Activated naive CD4-positive, alpha-beta T cell treated with anti-CD3 and anti-CD28 coated beads for 36 hours (primary cell): ENCODE measurements around the gene MYBPC2. TPM values are rescaled to one million over a fixed set of nuclear protein-coding genes. Genes with fewer than 3 reads are reported as not detected.

Experiments
- CTCF ChIA-PET: fragments of 350-600 bp; sonication (Branson Sonifier 250); formaldehyde crosslinking; loops from one replicate; lab custom pipeline; 2021; ENCODE audit warnings: antibody characterized with exemption; lab: Charles Lee
- DNase-seq: peaks from one replicate; pipeline ENCODE4 v3.0.0-alpha.2; 2020
- H3K27ac Mint-ChIP-seq: one replicate; pipeline ENCODE4 v1.8.0; 2021; ENCODE audit warnings: mild to moderate bottlenecking, mixed read lengths
- H3K27me3 Mint-ChIP-seq: one replicate; pipeline ENCODE4 v1.8.0; 2021; ENCODE audit warnings: low read depth, mixed read lengths
- H3K36me3 Mint-ChIP-seq: one replicate; pipeline ENCODE4 v1.8.0; 2021; ENCODE audit warnings: low read depth, mixed read lengths
- H3K4me1 Mint-ChIP-seq: one replicate; pipeline ENCODE4 v1.8.0; 2021; ENCODE audit warnings: low read depth, mixed read lengths
- H3K4me3 Mint-ChIP-seq: one replicate; pipeline ENCODE4 v1.8.0; 2021; ENCODE audit warnings: mild to moderate bottlenecking, moderate library complexity, mixed read lengths
- H3K9me3 Mint-ChIP-seq: one replicate; pipeline ENCODE4 v1.8.0; 2021; ENCODE audit warnings: mixed read lengths
- intact Hi-C: fragments of 100-400 bp; cut with micrococcal nuclease; formaldehyde crosslinking; loops from one replicate; pipeline ENCODE4 v1.15.1; 2023
- total RNA-seq, 2 experiments: library from RNA; stranded (reverse); gene quantifications; one replicate each; pipeline ENCODE4 v1.2.3, GENCODE V29; 2021

The MYBPC2 gene
- total RNA-seq, 2 experiments from 2014 or later, result 0.64 to 1.6 TPM

GRCh38 chr19:50423279-50424113 is 9.2 kb upstream of the MYBPC2 start:
- peaks cover 13% of the 10 kb centered on the region for H3K4me1 Mint-ChIP-seq
- CTCF ChIA-PET, result interaction anchor here (0.6 kb wide), 1 partner anchor 66 kb away, joined by 3 read pairs; no protein-coding TSS in a partner anchor
- no peaks in the 10 kb centered on the region for H3K9me3 Mint-ChIP-seq
- H3K27ac Mint-ChIP-seq, result no peak overlapping the region
- H3K36me3 Mint-ChIP-seq, result peaks cover 12% of the 10 kb centered on the region
- H3K4me3 Mint-ChIP-seq, result no peak overlapping the region
- DNase-seq, result no peak
- H3K27me3 Mint-ChIP-seq, result peaks cover 26% of the 10 kb centered on the region
- intact Hi-C loops, result no loop called here

GRCh38 chr19:50425581-50425980 is 7.1 kb upstream of the MYBPC2 start:
- DNase-seq, result no peak
- Mint-ChIP-seq H3K4me1 (peaks cover 4% of the 10 kb centered on the region), H3K27ac (no peak overlapping the region), H3K36me3 (peaks cover 3% of the 10 kb centered on the region), H3K27me3 (peaks cover 10% of the 10 kb centered on the region), H3K4me3 (no peak overlapping the region), H3K9me3 (no peaks in the 10 kb centered on the region)
- CTCF ChIA-PET, result no interaction called here
- intact Hi-C loops, result no loop called here

- no peak for DNase-seq
- Mint-ChIP-seq H3K36me3 (no peaks in the 10 kb centered on the region), H3K4me3 (no peak overlapping the region), H3K9me3 (no peaks in the 10 kb centered on the region), H3K27me3 (peaks cover 4% of the 10 kb centered on the region), H3K4me1 (peaks cover 14% of the 10 kb centered on the region), H3K27ac (no peak overlapping the region)
- intact Hi-C loops, result no loop called here
- CTCF ChIA-PET, result no interaction called here
Observed at GRCh38 chr19:50427318-50427925, 5.3 kb upstream of the MYBPC2 start.

GRCh38 chr19:50427997-50428425 is 4.7 kb upstream of the MYBPC2 start:
- CTCF ChIA-PET, result interaction anchor here (0.7 kb wide), 1 partner anchor 71 kb away, joined by 3 read pairs; no protein-coding TSS in a partner anchor
- peak; percentile 59 for DNase-seq
- H3K9me3 Mint-ChIP-seq, result no peaks in the 10 kb centered on the region
- intact Hi-C loops, result no loop called here
- H3K27ac Mint-ChIP-seq, result no peak overlapping the region
- no peaks in the 10 kb centered on the region for H3K36me3 Mint-ChIP-seq
- peaks cover 8% of the 10 kb centered on the region for H3K27me3 Mint-ChIP-seq
- H3K4me3 Mint-ChIP-seq, result peak overlapping the region; percentile 53
- peaks cover 17% of the 10 kb centered on the region for H3K4me1 Mint-ChIP-seq

- CTCF ChIA-PET, result no interaction called here
- no peak for DNase-seq
- Mint-ChIP-seq H3K27me3 (peaks cover 11% of the 10 kb centered on the region), H3K27ac (no peak overlapping the region), H3K4me3 (peak overlapping the region; percentile 49), H3K36me3 (no peaks in the 10 kb centered on the region), H3K9me3 (no peaks in the 10 kb centered on the region), H3K4me1 (peaks cover 17% of the 10 kb centered on the region)
- intact Hi-C loops, result no loop called here
Observed at GRCh38 chr19:50428772-50429463, 3.8 kb upstream of the MYBPC2 start.

GRCh38 chr19:50430888-50431342 is 1.8 kb upstream of the MYBPC2 start:
- intact Hi-C loops, result loop anchor here (1.0 to 2.0 kb wide), 2 partner anchors 45 to 46 kb away; partner anchors contain the start of genes EMC10, GARIN5A and POLD1
- CTCF ChIA-PET, result no interaction called here
- H3K36me3 Mint-ChIP-seq, result no peaks in the 10 kb centered on the region
- peaks cover 11% of the 10 kb centered on the region for H3K27me3 Mint-ChIP-seq
- H3K9me3 Mint-ChIP-seq, result no peaks in the 10 kb centered on the region
- peak overlapping the region; percentile 88 for H3K27ac Mint-ChIP-seq
- H3K4me1 Mint-ChIP-seq, result peaks cover 17% of the 10 kb centered on the region
- H3K4me3 Mint-ChIP-seq, result peak overlapping the region; percentile 90
- no peak for DNase-seq

- Mint-ChIP-seq H3K36me3 (no peaks in the 10 kb centered on the region), H3K9me3 (no peaks in the 10 kb centered on the region), H3K27ac (peak overlapping the region; percentile 88), H3K4me3 (peak overlapping the region; percentile 90), H3K27me3 (peaks cover 11% of the 10 kb centered on the region), H3K4me1 (peaks cover 17% of the 10 kb centered on the region)
- CTCF ChIA-PET, result no interaction called here
- DNase-seq, result peak; percentile 93
- intact Hi-C loops, result loop anchor here (1.0 to 2.0 kb wide), 2 partner anchors 45 to 47 kb away; partner anchors contain the start of genes EMC10, GARIN5A and POLD1
Observed at GRCh38 chr19:50431343-50432220, 1.1 kb upstream of the MYBPC2 start.

GRCh38 chr19:50433201-50434180 is 799 bp downstream of the MYBPC2 start:
- no peaks in the 10 kb centered on the region for H3K9me3 Mint-ChIP-seq
- DNase-seq, result no peak
- CTCF ChIA-PET, result no interaction called here
- H3K36me3 Mint-ChIP-seq, result no peaks in the 10 kb centered on the region
- H3K27me3 Mint-ChIP-seq, result peaks cover 11% of the 10 kb centered on the region
- peak overlapping the region; percentile 65 for H3K27ac Mint-ChIP-seq
- peaks cover 16% of the 10 kb centered on the region for H3K4me1 Mint-ChIP-seq
- intact Hi-C loops, result no loop called here
- H3K4me3 Mint-ChIP-seq, result peak overlapping the region; percentile 69

GRCh38 chr19:50434525-50434924 is 1.8 kb downstream of the MYBPC2 start:
- Mint-ChIP-seq H3K4me3 (no peak overlapping the region), H3K4me1 (peaks cover 14% of the 10 kb centered on the region), H3K9me3 (no peaks in the 10 kb centered on the region), H3K36me3 (no peaks in the 10 kb centered on the region), H3K27ac (no peak overlapping the region), H3K27me3 (peaks cover 11% of the 10 kb centered on the region)
- DNase-seq, result no peak
- CTCF ChIA-PET, result no interaction called here
- intact Hi-C loops, result no loop called here

- H3K36me3 Mint-ChIP-seq, result no peaks in the 10 kb centered on the region
- H3K27me3 Mint-ChIP-seq, result peaks cover 11% of the 10 kb centered on the region
- peaks cover 14% of the 10 kb centered on the region for H3K4me1 Mint-ChIP-seq
- H3K9me3 Mint-ChIP-seq, result no peaks in the 10 kb centered on the region
- CTCF ChIA-PET, result no interaction called here
- H3K27ac Mint-ChIP-seq, result no peak overlapping the region
- no peak overlapping the region for H3K4me3 Mint-ChIP-seq
- intact Hi-C loops, result no loop called here
- no peak for DNase-seq
Observed at GRCh38 chr19:50435221-50435620, 2.5 kb downstream of the MYBPC2 start.

- CTCF ChIA-PET, result no interaction called here
- Mint-ChIP-seq H3K4me3 (no peak overlapping the region), H3K27me3 (peaks cover 11% of the 10 kb centered on the region), H3K36me3 (no peaks in the 10 kb centered on the region), H3K27ac (no peak overlapping the region), H3K9me3 (no peaks in the 10 kb centered on the region), H3K4me1 (peaks cover 12% of the 10 kb centered on the region)
- intact Hi-C loops, result no loop called here
- no peak for DNase-seq
Observed at GRCh38 chr19:50435627-50436026, 2.9 kb downstream of the MYBPC2 start.
